SK-N-MC (cell line): Measurements from ENCODE around the gene SIGMAR1.

ENCODE experiments used
- EZH2 ChIP-seq: fragments of 200-600 bp; sonication (generic); IDR thresholded peaks from one replicate; pipeline ENCODE4 v1.6.1; 2017; ENCODE audit warnings: antibody characterized with exemption
- FOXP2 ChIP-seq: optimal IDR thresholded peaks from 2 replicates; pipeline ENCODE3; 2011; ENCODE audit warnings: mild to moderate bottlenecking, moderate library complexity; ENCODE audit not compliant: insufficient read depth; ENCODE audit errors: extremely low read length, control extremely low read depth
- POLR2AphosphoS5 ChIP-seq: IDR thresholded peaks from 2 replicates; pipeline ENCODE4 v1.6.1; 2012; ENCODE audit warnings: mild to moderate bottlenecking, low read depth, low read length, borderline replicate concordance

DNA sequence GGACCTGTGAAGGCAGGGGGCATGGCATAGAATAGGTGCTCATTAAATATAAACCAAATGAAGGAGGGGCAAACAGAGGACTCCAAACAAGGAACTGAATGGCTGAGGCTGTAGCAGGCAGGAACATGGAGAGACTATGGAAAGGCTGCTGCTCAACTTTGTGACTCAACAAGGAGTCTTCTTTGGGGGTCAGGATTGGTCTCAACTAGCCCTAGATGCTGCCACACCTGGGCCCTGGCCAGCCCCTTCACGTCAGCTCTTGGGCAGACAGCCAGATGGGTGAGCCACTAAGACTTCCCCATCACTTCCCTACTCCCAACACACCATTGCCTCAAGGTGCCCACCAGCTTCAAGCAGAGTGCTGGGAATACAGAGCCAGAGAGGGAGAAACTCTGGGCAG is 36.7 kb downstream of the SIGMAR1 start:
- TF ChIP-seq POLR2AphosphoS5, result no peak
- TF ChIP-seq EZH2, result no peak
- TF ChIP-seq FOXP2, result no peak
